WTC11 (cell line): ENCODE data around the gene PRRC2C.
"Not testable (repeated sequence)": the region's sequence is repeated elsewhere in the genome, so short reads cannot be mapped to it uniquely, and the experiment has no call there.

Source experiments
- ATF3 ChIP-seq: sonication (generic); formaldehyde crosslinking; conservative IDR thresholded peaks from 2 replicates; pipeline ENCODE4 v1.8.1; 2022; ENCODE audit warnings: mild to moderate bottlenecking, missing genetic modification reagents
- CTCF ChIP-seq: fragments of 200-600 bp; IDR thresholded peaks from 2 replicates; pipeline ENCODE4 v1.8.0; 2022; ENCODE audit warnings: antibody characterized with exemption
- MAX ChIP-seq: sonication (generic); formaldehyde crosslinking; IDR thresholded peaks from 2 replicates; pipeline ENCODE4 v1.8.0; 2022; ENCODE audit warnings: mild to moderate bottlenecking, missing genetic modification reagents
- SP1 ChIP-seq: sonication (generic); formaldehyde crosslinking; conservative IDR thresholded peaks from 2 replicates; pipeline ENCODE4 v1.8.1; 2022; ENCODE audit warnings: missing genetic modification reagents
- ZNF423 ChIP-seq: fragments of 250-450 bp; sonication (Bioruptor Pico); IDR thresholded peaks from 2 replicates; pipeline ENCODE4 v2.1.2; 2022; ENCODE audit warnings: mild to moderate bottlenecking, moderate library complexity
- ZNF425 ChIP-seq: fragments of 250-450 bp; sonication (Bioruptor Pico); conservative IDR thresholded peaks from 2 replicates; pipeline ENCODE4 v1.9.0; 2021; ENCODE audit warnings: mild to moderate bottlenecking
- ZNF512 ChIP-seq: sonication (generic); formaldehyde crosslinking; IDR thresholded peaks from 2 replicates; pipeline ENCODE4 v1.8.1; 2022; ENCODE audit warnings: missing genetic modification reagents, borderline replicate concordance

GRCh38 chr1:171553960-171554359 lies 68.6 kb downstream of the PRRC2C start:
- TF ChIP-seq SP1; ZNF512 (CRISPR knock-in tag); CTCF; ZNF425; MAX (CRISPR knock-in tag); ATF3 (CRISPR knock-in tag); ZNF423 (CRISPR knock-in tag): not testable (repeated sequence)
